H9 (cell line): ENCODE data around the gene STK32C. TPM values are rescaled to one million over a fixed set of nuclear protein-coding genes. Genes with fewer than 3 reads are reported as not detected.

Experiments
- DNase-seq: peaks from one replicate; pipeline ENCODE4 v3.0.0-alpha.2; 2017
- H2AFZ ChIP-seq: one replicate; pipeline ENCODE4 v1.6.1; 2013; ENCODE audit warnings: mild to moderate bottlenecking, low read length, control low read depth, moderate library complexity
- H2AK5ac ChIP-seq: 2 replicates; pipeline ENCODE4 v1.6.1; 2013; ENCODE audit warnings: low read length, control low read depth, mixed read lengths; ENCODE audit not compliant: insufficient read length
- H2BK120ac ChIP-seq: one replicate; pipeline ENCODE4 v1.6.1; 2013; ENCODE audit warnings: low read depth, mild to moderate bottlenecking, low read length, control low read depth, inconsistent platforms; ENCODE audit not compliant: poor library complexity, severe bottlenecking
- H2BK12ac ChIP-seq: 2 replicates; pipeline ENCODE4 v1.6.1; 2013; ENCODE audit warnings: low read length, control low read depth, mixed read lengths, low read depth; ENCODE audit not compliant: insufficient read length
- H2BK15ac ChIP-seq: 2 replicates; pipeline ENCODE4 v1.6.1; 2013; ENCODE audit warnings: low read depth, low read length, control low read depth
- H2BK20ac ChIP-seq: one replicate; pipeline ENCODE4 v1.6.1; 2013; ENCODE audit warnings: low read depth, mild to moderate bottlenecking, low read length, control low read depth, inconsistent platforms; ENCODE audit not compliant: poor library complexity, severe bottlenecking
- H2BK5ac ChIP-seq: 2 replicates; pipeline ENCODE4 v1.6.1; 2013; ENCODE audit warnings: low read length, control low read depth, mixed read lengths; ENCODE audit not compliant: insufficient read length
- H3K14ac ChIP-seq: 2 replicates; pipeline ENCODE4 v1.6.1; 2013; ENCODE audit warnings: low read length, control low read depth; ENCODE audit not compliant: insufficient read depth
- H3K18ac ChIP-seq: 2 replicates; pipeline ENCODE4 v1.6.1; 2013; ENCODE audit warnings: low read depth, mild to moderate bottlenecking, mixed read lengths, low read length, control low read depth; ENCODE audit not compliant: insufficient read length
- H3K23ac ChIP-seq: 2 replicates; pipeline ENCODE4 v1.6.1; 2013; ENCODE audit warnings: low read length, control low read depth, mixed read lengths, low read depth; ENCODE audit not compliant: insufficient read length
- H3K23me2 ChIP-seq: 2 replicates; pipeline ENCODE4 v1.6.1; 2013; ENCODE audit warnings: low read depth, mild to moderate bottlenecking, mixed read lengths, low read length, control low read depth; ENCODE audit not compliant: insufficient read length, poor library complexity, severe bottlenecking
- H3K27ac ChIP-seq: 2 replicates; pipeline ENCODE4 v1.5.1; 2013; ENCODE audit warnings: low read length, control low read depth, mixed read lengths, low read depth; ENCODE audit not compliant: insufficient read length
- H3K27me3 ChIP-seq: 2 replicates; pipeline ENCODE4 v1.6.1; 2013; ENCODE audit warnings: low read length, control low read depth, inconsistent platforms; ENCODE audit not compliant: insufficient read depth
- H3K4ac ChIP-seq: 2 replicates; pipeline ENCODE4 v1.6.1; 2013; ENCODE audit warnings: low read depth, mild to moderate bottlenecking, control low read depth, inconsistent platforms, low read length, moderate library complexity
- H3K4me1 ChIP-seq: 2 replicates; pipeline ENCODE4 v1.6.1; 2013; ENCODE audit warnings: low read length, control low read depth, inconsistent platforms; ENCODE audit not compliant: insufficient read depth
- H3K4me2 ChIP-seq: 2 replicates; pipeline ENCODE4 v1.6.1; 2013; ENCODE audit warnings: low read length, control low read depth, mixed read lengths; ENCODE audit not compliant: insufficient read length, insufficient read depth
- H3K56ac ChIP-seq: 2 replicates; pipeline ENCODE4 v1.6.1; 2013; ENCODE audit warnings: low read depth, mild to moderate bottlenecking, mixed read lengths, low read length, control low read depth; ENCODE audit not compliant: insufficient read length
- H3K79me1 ChIP-seq: 2 replicates; pipeline ENCODE4 v1.6.1; 2013; ENCODE audit warnings: low read depth, mild to moderate bottlenecking, moderate library complexity, low read length, control low read depth, inconsistent platforms; ENCODE audit not compliant: insufficient read depth, poor library complexity, severe bottlenecking
- H3K79me2 ChIP-seq: 2 replicates; pipeline ENCODE4 v1.6.1; 2013; ENCODE audit warnings: low read length, control low read depth, inconsistent platforms; ENCODE audit not compliant: insufficient read depth
- H3K9ac ChIP-seq: 2 replicates; pipeline ENCODE4 v1.6.1; 2013; ENCODE audit warnings: low read length, control low read depth, mixed read lengths; ENCODE audit not compliant: insufficient read length; ENCODE audit errors: extremely low read depth
- H3K9me3 ChIP-seq: one replicate; pipeline ENCODE4 v1.6.1; 2013; ENCODE audit warnings: low read depth, low read length, inconsistent platforms; ENCODE audit not compliant: control insufficient read depth
- H3T11ph ChIP-seq: one replicate; pipeline ENCODE4 v1.6.1; 2013; ENCODE audit warnings: mild to moderate bottlenecking, low read length, control low read depth, inconsistent platforms
- H4K20me1 ChIP-seq: one replicate; pipeline ENCODE4 v1.6.1; 2013; ENCODE audit not compliant: control insufficient read depth, insufficient read length, insufficient read depth
- H4K5ac ChIP-seq: 2 replicates; pipeline ENCODE4 v1.6.1; 2013; ENCODE audit warnings: low read depth, mild to moderate bottlenecking, mixed read lengths, low read length, control low read depth; ENCODE audit not compliant: insufficient read length
- H4K8ac ChIP-seq: replicated peaks from 2 replicates; pipeline ENCODE4 v1.6.1; 2013; ENCODE audit warnings: low read length, control low read depth, mixed read lengths, low read depth; ENCODE audit not compliant: insufficient read length
- H4K91ac ChIP-seq: 2 replicates; pipeline ENCODE4 v1.6.1; 2013; ENCODE audit warnings: low read depth, mild to moderate bottlenecking, moderate library complexity, mixed read lengths, low read length, control low read depth; ENCODE audit not compliant: insufficient read length
- H3K27ac Mint-ChIP-seq, 3 experiments: 2 replicates in 2 of 3; 3 replicates in 1 of 3; pipeline ENCODE4 v1.8.0; 2020 to 2021; ENCODE audit warnings: mixed read lengths in 3 of 3, mild to moderate bottlenecking in 1 of 3, moderate library complexity in 1 of 3
- H3K27me3 Mint-ChIP-seq: 2 replicates; pipeline ENCODE4 v1.8.0; 2021; ENCODE audit warnings: low read depth, mild to moderate bottlenecking, moderate library complexity, mixed read lengths
- H3K36me3 Mint-ChIP-seq, 3 experiments: 2 replicates in 2 of 3; 3 replicates in 1 of 3; pipeline ENCODE4 v1.8.0; 2020 to 2021; ENCODE audit warnings: low read depth in 3 of 3, mixed read lengths in 3 of 3; ENCODE audit not compliant: insufficient read depth in 1 of 3
- H3K4me1 Mint-ChIP-seq, 2 experiments: 2 replicates each; pipeline ENCODE4 v1.8.0; 2020; ENCODE audit warnings: mixed read lengths in 2 of 2
- H3K4me3 Mint-ChIP-seq, 2 experiments: 2 replicates in 1 of 2; 3 replicates in 1 of 2; pipeline ENCODE4 v1.8.0; 2020 to 2021; ENCODE audit warnings: mild to moderate bottlenecking in 2 of 2, mixed read lengths in 2 of 2, moderate library complexity in 1 of 2
- H3K9me3 Mint-ChIP-seq, 2 experiments: 2 replicates in 1 of 2; 3 replicates in 1 of 2; pipeline ENCODE4 v1.8.0; 2020; ENCODE audit warnings: mild to moderate bottlenecking in 2 of 2, mixed read lengths in 2 of 2, moderate library complexity in 1 of 2
- CTCF ChIP-seq: fragments of 200-600 bp; sonication (generic); conservative IDR thresholded peaks from 3 replicates; pipeline ENCODE4 v1.8.0; 2021; ENCODE audit warnings: antibody characterized with exemption, mild to moderate bottlenecking
- WGBS: extraction: QIAGEN DNeasy Blood & Tissue Kit; methylation state at CpG from one replicate; pipeline ENCODE4 v1.1.7; 2013; ENCODE audit warnings: missing lambda C conversion rate, low lambda C conversion rate, mixed read lengths; ENCODE audit not compliant: insufficient read length; ENCODE audit errors: extremely low coverage; 5-methylcytosine and 5-hydroxymethylcytosine counted together
- total RNA-seq: library from RNA; stranded (reverse); gene quantifications from 2 replicates; pipeline ENCODE4 v1.2.1, GENCODE V29; 2021

STK32C gene
- total RNA-seq, 1 experiment from 2014 or later, result 11.3 TPM

GRCh38 chr10:132344386-132344785 lies 36.6 kb upstream of the STK32C start:
- no peak overlapping the region for H3K14ac ChIP-seq
- no peak overlapping the region for H3K4ac ChIP-seq
- no peaks in the 10 kb centered on the region for H3K9me3 ChIP-seq
- no peak overlapping the region for H2BK20ac ChIP-seq
- no peak overlapping the region for H4K91ac ChIP-seq
- DNase-seq, result no peak
- H3K9ac ChIP-seq, result no peak overlapping the region
- Mint-ChIP-seq H3K9me3 (no peaks in the 10 kb centered on the region; a peak in 1 of 5 replicates), H3K4me1 (peaks cover 4 to 9% of the 10 kb centered on the region in 2 experiments; a peak in 3 of 4 replicates), H3K36me3 (peaks cover 0 to 4% (median 0%) of the 10 kb centered on the region in 3 experiments; a peak in 2 of 7 replicates), H3K4me3 (no peak overlapping the region), H3K27me3 (no peaks in the 10 kb centered on the region), H3K27ac (no peak overlapping the region)
- no peak overlapping the region for H3K4me2 ChIP-seq
- H2BK5ac ChIP-seq, result no peak overlapping the region
- H3K79me1 ChIP-seq, result no peaks in the 10 kb centered on the region
- H2BK120ac ChIP-seq, result no peak overlapping the region
- H3K79me2 ChIP-seq, result no peaks in the 10 kb centered on the region
- H2AK5ac ChIP-seq, result no peak overlapping the region
- no peaks in the 10 kb centered on the region for H3K23me2 ChIP-seq
- no peak overlapping the region for H4K8ac ChIP-seq
- no peaks in the 10 kb centered on the region for H4K20me1 ChIP-seq
- no peak overlapping the region for H2AFZ ChIP-seq
- H3K23ac ChIP-seq, result no peak overlapping the region
- no peak overlapping the region for H4K5ac ChIP-seq
- H2BK12ac ChIP-seq, result no peak overlapping the region
- WGBS, result no CpG with 5 or more reads among the region's 6 CpGs
- H3K56ac ChIP-seq, result no peak overlapping the region
- no peaks in the 10 kb centered on the region for H3K4me1 ChIP-seq
- no peak for TF ChIP-seq CTCF
- H3K27ac ChIP-seq, result no peak overlapping the region
- no peaks in the 10 kb centered on the region for H3K27me3 ChIP-seq
- no peak overlapping the region for H2BK15ac ChIP-seq
- no peak overlapping the region for H3K18ac ChIP-seq
- no peak overlapping the region for H3T11ph ChIP-seq
